Head of caudate nucleus (tissue), 42 donors: Measurements from ENCODE around the gene SLC25A45.

ENCODE experiments used
- DNase-seq, 42 donors: peaks; one replicate each; pipeline versions ENCODE4 v3.0.0 to v3.0.0-alpha.2; 2020 to 2021; ENCODE audit warnings: mixed read lengths in 7 of 42
- intact Hi-C: fragments of 100-400 bp; cut with DNase I; formaldehyde crosslinking; loops from one replicate; pipeline ENCODE4 v1.15.0; 2022

Gene SLC25A45

GRCh38 chr11:65382033-65382803 is at the start of gene SLC25A45:
Gene SLC25A45, minus strand, starts transcription at chr11:65382646. Its CDS starts 695 bp downstream, at chr11:65381951.
- DNase-seq = peak; percentile 78 to 98 (median 92)
- intact Hi-C loops = loop anchor here (5.0 kb wide), 1 partner anchor 35 kb away; no protein-coding TSS in a partner anchor

GRCh38 chr11:65431451-65432099 is 49.1 kb upstream of the SLC25A45 start:
- intact Hi-C loops = no loop called here
- peak in 7 of 42 donors; percentile 3 to 42 (median 23) for DNase-seq

GRCh38 chr11:65430406-65431217 is 48.2 kb upstream of the SLC25A45 start:
- peak in 5 of 42 donors; percentile 1 to 41 (median 22) for DNase-seq
- intact Hi-C loops = no loop called here

GRCh38 chr11:65429724-65430405 is 47.4 kb upstream of the SLC25A45 start:
- DNase-seq = peak in 15 of 42 donors; percentile 3 to 78 (median 50)
- intact Hi-C loops = no loop called here

DNA sequence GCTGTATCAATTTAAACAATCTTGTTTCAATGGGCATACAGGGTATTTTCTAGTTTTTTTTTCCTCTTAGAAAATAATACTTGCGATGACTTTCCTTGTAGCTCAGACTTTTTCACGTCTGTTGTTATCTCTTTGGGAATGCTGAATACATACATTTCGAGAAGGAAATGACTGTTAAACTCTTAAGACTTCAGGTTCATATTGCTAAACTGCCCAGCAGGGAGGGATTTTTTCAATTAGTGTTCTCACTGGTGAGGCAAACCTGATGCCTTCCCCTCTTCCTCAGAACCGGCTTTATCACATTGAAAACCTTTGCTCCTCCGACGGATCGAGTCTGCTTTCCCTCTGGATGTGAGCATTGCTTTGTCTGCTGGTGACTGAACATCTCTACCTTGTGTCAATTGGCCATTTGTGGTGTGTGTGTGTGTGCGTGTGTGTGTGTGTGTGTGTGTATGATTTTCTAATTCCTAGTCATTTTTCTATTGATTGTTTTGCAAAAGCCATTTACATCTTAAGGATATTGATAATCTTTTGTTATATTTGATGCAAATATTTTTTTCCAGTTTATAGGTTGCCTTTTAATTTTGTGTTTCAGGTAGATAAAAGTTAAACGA is 46.7 kb upstream of the SLC25A45 start:
- peak in 7 of 42 donors; percentile 5 to 50 (median 21) for DNase-seq

GRCh38 chr11:65428578-65429067 is 46.2 kb upstream of the SLC25A45 start:
- DNase-seq = peak in 9 of 42 donors; percentile 4 to 54 (median 19)
- intact Hi-C loops = no loop called here

More for the DNA sequence above, 46.7 kb upstream of the SLC25A45 start:
- intact Hi-C loops = no loop called here

GRCh38 chr11:65427691-65428577 is 45.5 kb upstream of the SLC25A45 start:
- intact Hi-C loops = no loop called here
- peak in 11 of 42 donors; percentile 6 to 70 (median 27) for DNase-seq

GRCh38 chr11:65426839-65427690 is 44.6 kb upstream of the SLC25A45 start:
- peak in 13 of 42 donors; percentile 10 to 71 (median 42) for DNase-seq

GRCh38 chr11:65425971-65426838 is 43.8 kb upstream of the SLC25A45 start:
- intact Hi-C loops = no loop called here

More at GRCh38 chr11:65426839-65427690, 44.6 kb upstream of the SLC25A45 start:
- intact Hi-C loops = no loop called here

GRCh38 chr11:65425105-65425970 is 42.9 kb upstream of the SLC25A45 start:
- intact Hi-C loops = no loop called here
- DNase-seq = peak in 18 of 42 donors; percentile 2 to 72 (median 32)

More at GRCh38 chr11:65425971-65426838, 43.8 kb upstream of the SLC25A45 start:
- peak in 12 of 42 donors; percentile 3 to 57 (median 14) for DNase-seq

- intact Hi-C loops = loop anchor here (5.0 kb wide), 2 partner anchors 53 to 73 kb away; partner anchors contain the start of gene MALAT1
- peak in 18 of 42 donors; percentile 10 to 79 (median 42) for DNase-seq
These were observed 42.0 kb upstream of the SLC25A45 start for GRCh38 chr11:65424205-65425104.

GRCh38 chr11:65423516-65424204 is 41.2 kb upstream of the SLC25A45 start:
- intact Hi-C loops = loop anchor here (5.0 kb wide), 2 partner anchors 54 to 74 kb away; partner anchors contain the start of gene MALAT1
- DNase-seq = peak in 12 of 42 donors; percentile 4 to 59 (median 24)
